ENCODE results near the gene ABCA2.

ABCA2 gene

GRCh38 chr9:136972335-136972734 is 55.7 kb downstream of the ABCA2 start:
- no peak for DNase-seq (ENCODE audit: low read depth, low spot score)
- CTCF ChIA-PET: interaction anchor here (2.1 kb wide), 1 partner anchor 57 kb away, joined by 5 read pairs; no protein-coding TSS in a partner anchor
- POLR2A ChIA-PET: no interaction called here
- no peak overlapping the region for H3K4me3 ChIP-seq (ENCODE audit: low read depth, low read length)
- TF ChIP-seq, protein P1, sequence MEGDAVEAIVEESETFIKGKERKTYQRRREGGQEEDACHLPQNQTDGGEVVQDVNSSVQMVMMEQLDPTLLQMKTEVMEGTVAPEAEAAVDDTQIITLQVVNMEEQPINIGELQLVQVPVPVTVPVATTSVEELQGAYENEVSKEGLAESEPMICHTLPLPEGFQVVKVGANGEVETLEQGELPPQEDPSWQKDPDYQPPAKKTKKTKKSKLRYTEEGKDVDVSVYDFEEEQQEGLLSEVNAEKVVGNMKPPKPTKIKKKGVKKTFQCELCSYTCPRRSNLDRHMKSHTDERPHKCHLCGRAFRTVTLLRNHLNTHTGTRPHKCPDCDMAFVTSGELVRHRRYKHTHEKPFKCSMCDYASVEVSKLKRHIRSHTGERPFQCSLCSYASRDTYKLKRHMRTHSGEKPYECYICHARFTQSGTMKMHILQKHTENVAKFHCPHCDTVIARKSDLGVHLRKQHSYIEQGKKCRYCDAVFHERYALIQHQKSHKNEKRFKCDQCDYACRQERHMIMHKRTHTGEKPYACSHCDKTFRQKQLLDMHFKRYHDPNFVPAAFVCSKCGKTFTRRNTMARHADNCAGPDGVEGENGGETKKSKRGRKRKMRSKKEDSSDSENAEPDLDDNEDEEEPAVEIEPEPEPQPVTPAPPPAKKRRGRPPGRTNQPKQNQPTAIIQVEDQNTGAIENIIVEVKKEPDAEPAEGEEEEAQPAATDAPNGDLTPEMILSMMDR (IDR thresholded peaks at IDR 0.05; ENCODE audit: insufficient read depth, low read length, missing control alignments): no peak

GRCh38 chr9:136971746-136972145 is 56.3 kb downstream of the ABCA2 start:
- DNase-seq (ENCODE audit: low read depth, low spot score): no peak
- H3K4me3 ChIP-seq (ENCODE audit: low read depth, low read length): no peak overlapping the region
- POLR2A ChIA-PET: interaction anchor here (0.8 kb wide), 1 partner anchor 20 kb away, joined by 3 read pairs; the partner anchor contains the start of gene PAXX
- TF ChIP-seq, protein P1 (IDR thresholded peaks at IDR 0.05; ENCODE audit: insufficient read depth, low read length, missing control alignments): no peak
- CTCF ChIA-PET: interaction anchor here (1.1 kb wide), 1 partner anchor 64 kb away, joined by 3 read pairs; no protein-coding TSS in a partner anchor

DNA sequence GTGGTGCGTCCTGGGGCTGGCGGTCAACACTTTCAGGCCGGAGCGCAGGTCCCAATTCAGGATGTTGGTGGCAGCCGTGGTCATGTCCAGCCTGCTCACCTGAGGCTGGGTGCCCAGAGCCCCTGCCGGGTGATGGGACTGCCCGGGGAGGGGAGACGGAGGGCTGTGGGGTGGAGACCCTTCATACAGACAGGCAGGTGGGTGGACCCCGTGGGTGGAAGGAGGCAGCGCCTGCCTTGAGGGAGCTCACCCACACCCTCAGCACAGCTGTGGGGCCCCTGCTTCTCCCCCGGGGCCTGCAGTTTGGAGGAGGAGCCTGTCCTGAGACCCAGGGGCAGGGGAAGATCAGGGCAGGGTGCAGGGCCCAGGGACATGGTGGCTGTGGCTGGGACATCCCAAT is 57.7 kb downstream of the ABCA2 start:
- TF ChIP-seq, protein P1 (IDR thresholded peaks at IDR 0.05; ENCODE audit: insufficient read depth, low read length, missing control alignments): no peak
- ChIA-PET CTCF (no interaction called here), POLR2A (no interaction called here)
- H3K4me3 ChIP-seq (ENCODE audit: low read depth, low read length): no peak overlapping the region
- no peak for DNase-seq (ENCODE audit: low read depth, low spot score)

DNA sequence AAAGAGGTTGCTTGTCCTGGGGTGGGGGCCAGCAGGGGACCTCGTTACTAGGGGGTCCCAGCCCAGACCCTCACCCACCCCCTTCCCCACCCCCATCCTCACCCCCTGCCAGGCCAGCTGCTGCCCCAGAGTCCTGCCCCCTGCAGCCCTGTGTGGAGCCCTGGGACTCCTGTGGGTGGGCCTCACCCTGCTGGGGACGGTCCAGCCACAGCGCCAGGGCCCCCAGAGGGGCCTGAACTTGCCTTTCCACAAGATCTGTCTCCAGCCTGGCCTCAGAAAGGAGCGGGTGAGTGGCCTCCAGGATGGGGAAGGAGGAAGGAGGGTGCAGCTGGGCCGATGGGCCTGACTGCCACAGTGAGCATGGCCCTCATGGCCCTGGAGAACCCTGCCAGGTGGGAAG is 58.3 kb downstream of the ABCA2 start:
- DNase-seq (ENCODE audit: low read depth, low spot score): no peak
- no peak overlapping the region for H3K4me3 ChIP-seq (ENCODE audit: low read depth, low read length)
- ChIA-PET CTCF (no interaction called here), POLR2A (no interaction called here)
- TF ChIP-seq, protein P1 (IDR thresholded peaks at IDR 0.05; ENCODE audit: insufficient read depth, low read length, missing control alignments): no peak

- TF ChIP-seq, protein P1 (IDR thresholded peaks at IDR 0.05; ENCODE audit: insufficient read depth, low read length, missing control alignments): no peak
- no peak overlapping the region for H3K4me3 ChIP-seq (ENCODE audit: low read depth, low read length)
- no peak for DNase-seq (ENCODE audit: low read depth, low spot score)
- CTCF ChIA-PET: no interaction called here
- POLR2A ChIA-PET: no interaction called here
Measured at GRCh38 chr9:136969150-136969549, 58.9 kb downstream of the ABCA2 start.

GRCh38 chr9:136968333-136969127 is 59.5 kb downstream of the ABCA2 start:
- POLR2A ChIA-PET: no interaction called here
- CTCF ChIA-PET: interaction anchor here (1.0 kb wide), 1 partner anchor 95 kb away, joined by 3 read pairs; no protein-coding TSS in a partner anchor
- no peak for DNase-seq (ENCODE audit: low read depth, low spot score)
- TF ChIP-seq, protein P1 (IDR thresholded peaks at IDR 0.05; ENCODE audit: insufficient read depth, low read length, missing control alignments): no peak
- H3K4me3 ChIP-seq (ENCODE audit: low read depth, low read length): no peak overlapping the region
